Activated CD8-positive, alpha-beta memory T cell treated with anti-CD3 and anti-CD28 coated beads, Interleukin-2, amount 50 U/mL, for 1 hour (primary cell): ENCODE results near the gene ANAPC5.

Experiments used
- DNase-seq: peaks from one replicate; pipeline ENCODE4 v3.0.0-alpha.2; 2020; ENCODE audit errors: extremely low read depth

Gene ANAPC5

GRCh38 chr12:121371404-121371803 lies 19.2 kb upstream of the ANAPC5 start:
- DNase-seq = no peak

GRCh38 chr12:121366063-121366459 lies 13.8 kb upstream of the ANAPC5 start:
- DNase-seq = no peak

- no peak for DNase-seq
These were observed 13.3 kb upstream of the ANAPC5 start for GRCh38 chr12:121365416-121366062.

- no peak for DNase-seq
These were observed 12.5 kb upstream of the ANAPC5 start for GRCh38 chr12:121364683-121365121.

GRCh38 chr12:121358073-121358472 lies 5.9 kb upstream of the ANAPC5 start:
- no peak for DNase-seq

- DNase-seq = no peak
These were observed 5.1 kb upstream of the ANAPC5 start for GRCh38 chr12:121357331-121357730.

- no peak for DNase-seq
These were observed 4.4 kb upstream of the ANAPC5 start for GRCh38 chr12:121356657-121357056.

- no peak for DNase-seq
These were observed 3.6 kb upstream of the ANAPC5 start for GRCh38 chr12:121355818-121356217.

- DNase-seq = no peak
These were observed 439 bp upstream of the ANAPC5 start for GRCh38 chr12:121352682-121353018.

- no peak for DNase-seq
These were observed 5.5 kb downstream of the ANAPC5 start for GRCh38 chr12:121346747-121347146.

- no peak for DNase-seq
These were observed 6.9 kb downstream of the ANAPC5 start for GRCh38 chr12:121345151-121345815.

- no peak for DNase-seq
These were observed 7.7 kb downstream of the ANAPC5 start for GRCh38 chr12:121344506-121344905.

- no peak for DNase-seq
These were observed 14.8 kb downstream of the ANAPC5 start for GRCh38 chr12:121337416-121337815.

- DNase-seq = no peak
These were observed 17.5 kb downstream of the ANAPC5 start for GRCh38 chr12:121334513-121335343.

- no peak for DNase-seq
These were observed 18.5 kb downstream of the ANAPC5 start for GRCh38 chr12:121333747-121334146.

- DNase-seq = no peak
These were observed 21.0 kb downstream of the ANAPC5 start for GRCh38 chr12:121331248-121331647.

GRCh38 chr12:121330692-121331091 lies 21.5 kb downstream of the ANAPC5 start:
- no peak for DNase-seq

GRCh38 chr12:121330195-121330594 lies 22.0 kb downstream of the ANAPC5 start:
- DNase-seq = no peak

- no peak for DNase-seq
These were observed 23.6 kb downstream of the ANAPC5 start for GRCh38 chr12:121328620-121329019.

GRCh38 chr12:121326996-121327674 lies 25.1 kb downstream of the ANAPC5 start:
- no peak for DNase-seq

GRCh38 chr12:121325922-121326396 lies 26.3 kb downstream of the ANAPC5 start:
- DNase-seq = no peak

- no peak for DNase-seq
These were observed 28.3 kb downstream of the ANAPC5 start for GRCh38 chr12:121323908-121324307.
